G401 (cell line): ENCODE data around the gene BRWD1. TPM values are rescaled to one million over a fixed set of nuclear protein-coding genes. Genes with fewer than 3 reads are reported as not detected.
"Not testable (repeated sequence)": the region's sequence is repeated elsewhere in the genome, so short reads cannot be mapped to it uniquely, and the experiment has no call there.

Experiments used
- DNase-seq: peaks from one replicate; pipeline ENCODE4 v3.0.0-alpha.2; 2015; ENCODE audit warnings: low spot score
- in situ Hi-C: cut with HindIII; loops from 2 replicates; pipeline ENCODE4 v1.10.0; 2016; ENCODE audit warnings: low sequenced_read_pairs, mixed read lengths
- total RNA-seq: library from RNA; depleted of rRNA; stranded (reverse); fragments of >200 nt; shearing (Covaris generic); gene quantifications from 2 replicates; pipeline ENCODE4 v1.2.3, GENCODE V29; 2014

The BRWD1 gene
- total RNA-seq, 1 experiment from 2014 or later, result 30.2 TPM

DNA sequence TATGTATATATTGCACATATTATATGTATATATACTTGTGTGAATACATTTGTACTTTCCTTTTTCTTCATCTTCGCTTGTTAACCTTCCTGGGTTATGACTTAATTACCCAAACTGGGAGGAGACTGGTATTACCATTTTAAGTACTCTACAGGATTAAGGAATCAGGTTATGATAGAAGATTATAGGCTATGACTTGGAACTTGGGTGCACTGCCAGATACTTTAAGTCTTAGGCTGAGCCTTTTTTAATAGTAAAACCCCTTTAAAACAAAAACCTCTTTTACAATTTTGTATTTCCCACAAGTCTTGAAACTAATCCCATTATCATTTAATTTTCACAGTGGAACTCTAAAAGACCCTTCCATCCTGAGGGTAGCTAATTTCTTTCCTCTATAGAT lies 6.0 kb downstream of the BRWD1 start:
- no peak for DNase-seq
- in situ Hi-C loops, result no loop called here

DNA sequence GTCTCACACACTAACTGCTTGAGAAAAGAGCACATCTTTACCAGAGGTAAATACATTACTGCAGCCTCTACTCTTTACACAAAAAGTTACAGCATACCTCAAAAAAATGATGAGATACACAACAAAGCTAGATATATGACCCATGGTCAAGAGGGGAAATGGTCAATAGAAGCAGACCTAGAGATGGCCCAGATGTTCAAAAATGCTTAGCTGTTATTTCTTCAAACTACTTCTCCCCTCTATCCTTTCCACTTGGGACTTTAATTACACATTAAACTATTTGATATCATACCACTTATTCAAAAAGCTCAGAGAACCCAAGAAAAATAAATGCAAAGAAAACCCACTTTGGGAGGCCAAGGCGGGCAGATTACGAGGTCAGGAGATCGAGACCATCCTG lies 12.8 kb downstream of the BRWD1 start:
- in situ Hi-C loops, result no loop called here
- DNase-seq, result no peak

DNA sequence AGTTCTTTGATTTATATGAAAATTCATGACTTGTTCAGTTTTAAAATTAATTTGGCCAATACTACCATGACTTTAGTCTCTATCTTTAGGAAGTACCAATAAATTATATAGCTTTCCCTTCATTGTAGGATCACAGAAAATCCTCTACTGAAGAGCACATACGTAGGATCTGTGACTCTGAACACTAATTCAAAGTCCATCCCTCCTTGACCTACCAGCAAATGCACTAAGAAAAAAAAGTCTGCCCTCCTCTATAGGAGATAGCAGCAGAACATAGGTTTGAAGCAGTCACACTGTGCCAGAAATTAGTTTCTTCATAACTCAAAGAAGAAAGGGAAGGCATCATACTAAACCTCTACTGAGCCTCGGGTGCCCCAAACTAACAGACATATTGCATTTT lies 16.5 kb downstream of the BRWD1 start:
- in situ Hi-C loops, result no loop called here
- DNase-seq, result no peak

DNA sequence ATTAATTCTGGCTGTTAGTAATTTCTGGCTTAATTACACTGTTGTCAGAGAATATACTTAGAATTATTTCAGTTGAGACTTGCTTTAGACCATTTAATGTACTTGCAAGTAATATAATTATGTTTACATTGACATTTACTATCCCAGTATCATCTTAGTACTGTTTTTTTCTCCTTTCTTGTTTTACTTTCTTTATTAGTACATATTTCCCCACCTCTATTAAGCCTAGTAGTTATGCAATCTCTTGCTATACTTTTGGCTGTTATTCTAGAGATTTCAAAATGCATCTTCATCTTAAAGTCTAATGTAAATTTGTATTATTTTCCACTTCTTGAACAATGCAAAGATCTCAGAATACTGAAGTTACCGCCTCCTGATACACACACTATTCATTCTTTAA lies 24.4 kb downstream of the BRWD1 start:
- in situ Hi-C loops, result no loop called here

DNA sequence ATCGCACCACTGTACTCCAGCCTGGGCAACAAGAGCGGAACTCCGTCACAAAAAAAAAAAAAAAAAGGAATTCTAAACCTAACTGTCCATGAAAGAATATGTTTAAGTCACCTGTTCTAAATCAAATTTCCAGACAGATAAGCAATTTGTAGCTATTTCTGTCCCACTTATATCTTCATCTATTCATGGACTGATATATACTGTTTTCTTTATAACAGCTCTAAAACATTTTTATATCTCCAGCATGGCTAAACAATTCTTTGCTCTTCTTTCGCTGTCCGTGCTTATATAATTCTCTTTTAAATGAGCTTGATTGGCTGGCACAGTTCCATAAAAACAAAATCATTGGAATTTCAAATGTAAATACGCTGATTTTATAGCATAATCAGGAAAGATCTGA lies 30.5 kb downstream of the BRWD1 start:
- DNase-seq, result no peak
- in situ Hi-C loops, result no loop called here

More for the DNA sequence above, 24.4 kb downstream of the BRWD1 start:
- no peak for DNase-seq

DNA sequence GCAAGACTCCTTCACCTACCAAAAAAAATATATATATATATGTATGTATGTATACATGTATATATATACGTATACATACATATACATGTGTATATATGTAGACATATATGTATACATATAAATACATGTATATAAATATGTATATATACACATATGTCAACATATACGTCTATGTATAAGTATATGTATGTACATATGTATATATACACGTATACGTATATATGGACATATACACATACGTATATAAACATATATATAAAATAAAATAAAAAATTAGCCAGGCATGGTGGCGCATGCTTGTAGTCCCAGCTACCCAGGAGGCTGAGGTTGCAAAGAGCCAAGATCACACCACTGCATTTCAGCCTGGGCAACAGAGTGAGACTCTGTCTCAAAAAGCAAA lies 31.6 kb downstream of the BRWD1 start:
- DNase-seq, result no peak
- in situ Hi-C loops, result no loop called here

DNA sequence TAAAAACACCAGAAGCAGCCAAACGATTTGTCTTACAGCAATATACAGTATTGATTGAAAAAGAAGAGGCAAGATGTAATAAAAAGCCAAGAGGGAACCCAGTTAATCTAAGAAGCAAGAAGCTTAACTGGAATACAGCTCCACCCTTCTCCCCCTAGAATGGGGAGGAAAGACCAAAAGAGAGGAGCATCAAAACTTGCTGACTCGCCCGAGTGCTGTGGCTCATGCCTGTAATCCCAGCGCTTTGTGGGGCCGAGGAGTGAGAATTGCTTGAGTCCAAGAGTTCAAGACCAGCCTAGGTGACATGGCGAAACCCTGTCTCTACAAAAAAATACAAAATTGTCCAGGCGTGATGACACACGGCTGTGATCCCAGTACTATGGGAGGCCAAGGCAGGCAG lies 32.2 kb downstream of the BRWD1 start:
- in situ Hi-C loops, result no loop called here
- no peak for DNase-seq

DNA sequence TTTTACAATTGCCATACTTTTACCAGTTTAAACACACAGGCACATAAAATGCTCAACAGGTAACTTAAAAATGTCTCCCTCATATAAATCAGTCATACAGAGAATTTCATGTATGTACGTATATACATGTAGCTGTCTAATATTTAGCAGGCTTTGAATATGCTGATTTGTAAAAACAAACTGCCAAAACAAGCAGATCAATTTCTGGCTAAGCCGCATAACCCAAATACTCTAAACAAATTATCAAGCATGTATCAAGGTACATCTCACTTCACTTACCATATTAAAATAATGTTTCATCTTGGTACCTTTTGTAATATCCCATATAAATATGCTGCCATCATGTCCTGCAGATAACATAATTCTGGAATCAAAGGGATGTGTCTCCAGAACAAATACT lies 43.8 kb downstream of the BRWD1 start:
- DNase-seq, result no peak
- in situ Hi-C loops, result no loop called here

DNA sequence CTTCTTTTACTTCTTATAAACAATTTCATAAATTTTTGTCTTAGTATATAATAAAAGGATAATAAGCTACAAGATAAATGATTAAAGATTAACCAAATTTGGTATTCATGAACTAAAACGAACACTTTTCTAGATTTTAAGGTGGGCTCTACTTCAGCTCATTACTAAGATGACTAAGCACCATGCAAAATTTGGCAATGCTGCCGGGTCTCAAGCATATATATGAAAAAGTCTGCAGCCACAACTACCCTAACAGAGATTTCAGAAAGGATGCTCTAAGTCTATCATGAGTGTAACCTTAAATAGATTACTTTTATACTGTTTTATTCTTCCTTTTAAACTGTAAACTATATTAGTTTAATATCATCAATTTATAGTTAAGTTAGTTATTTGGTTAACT lies 47.8 kb downstream of the BRWD1 start:
- no peak for DNase-seq
- in situ Hi-C loops, result no loop called here

DNA sequence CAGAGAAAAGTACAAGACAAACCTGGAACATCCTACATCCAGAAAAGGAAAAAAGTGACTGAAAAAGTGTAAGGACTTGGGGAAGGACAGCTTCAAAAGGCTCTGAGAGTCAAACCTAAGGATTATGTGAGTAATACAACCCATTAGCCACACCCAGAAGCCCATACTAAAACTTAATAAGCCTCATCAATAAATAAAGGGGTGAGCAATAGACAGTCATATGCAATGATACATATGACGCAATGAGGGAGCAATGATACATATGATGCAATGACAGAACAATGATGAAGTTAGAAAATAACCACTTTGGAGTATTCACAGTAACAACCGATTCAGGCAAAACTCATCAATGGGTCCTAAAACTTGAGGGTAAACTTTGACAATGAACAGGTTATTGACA lies 50.1 kb downstream of the BRWD1 start:
- in situ Hi-C loops, result no loop called here
- DNase-seq, result no peak

DNA sequence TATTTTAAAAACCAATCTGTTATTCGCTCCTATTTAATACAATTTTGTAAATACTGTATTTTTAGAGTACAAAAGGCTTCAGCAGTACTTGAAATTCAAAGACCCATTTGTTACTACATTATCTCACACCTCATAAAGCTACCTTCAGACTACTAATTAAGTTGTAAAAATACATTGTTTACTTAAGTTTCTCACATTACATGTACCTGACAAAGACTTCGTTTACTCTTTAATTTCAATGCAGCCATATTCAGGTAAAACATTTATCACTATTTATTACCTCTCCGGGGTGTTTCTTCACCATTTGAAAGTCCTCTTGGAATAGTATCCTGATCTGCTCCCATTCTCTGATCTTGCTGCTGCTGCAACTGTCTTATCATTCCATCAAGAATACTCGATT lies 55.2 kb downstream of the BRWD1 start:
- DNase-seq, result no peak
- in situ Hi-C loops, result no loop called here

DNA sequence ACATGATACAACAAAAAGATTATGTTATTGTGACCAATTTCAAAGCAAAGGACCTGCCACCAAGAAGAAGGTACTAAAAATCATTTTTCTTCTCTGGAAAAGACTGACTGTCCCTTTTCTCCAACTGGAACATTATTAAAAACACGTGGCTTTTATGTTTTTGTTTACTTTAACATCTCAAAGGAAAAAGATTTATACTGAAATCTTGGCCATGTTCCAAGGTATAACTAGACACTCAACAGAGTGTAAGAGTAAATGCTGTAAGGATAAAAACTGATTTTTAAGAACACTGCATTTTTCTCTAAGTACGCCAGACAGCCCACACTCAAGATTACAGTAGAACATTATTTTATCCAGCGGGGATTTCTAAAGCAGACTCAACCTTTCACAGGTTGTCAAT lies 62.1 kb downstream of the BRWD1 start:
- in situ Hi-C loops, result no loop called here
- no peak for DNase-seq

DNA sequence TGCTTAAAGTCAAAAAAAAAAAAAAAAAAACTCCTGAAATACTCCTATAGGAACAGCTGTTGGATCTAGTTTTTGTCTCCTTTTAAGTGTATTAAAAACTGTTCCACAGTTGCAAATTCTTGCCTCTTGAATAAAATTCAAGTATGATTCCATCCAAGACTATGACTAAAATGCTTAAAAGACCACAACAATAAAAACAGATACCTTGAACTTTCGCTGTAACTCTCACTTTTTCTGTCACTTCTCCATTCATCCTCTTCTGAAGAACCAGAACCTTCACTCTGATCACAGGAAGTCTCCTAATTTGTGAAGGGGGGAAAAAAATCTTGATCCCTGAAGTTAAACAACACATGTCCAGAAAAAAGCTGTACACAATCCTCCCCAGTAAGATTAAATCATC lies 75.2 kb downstream of the BRWD1 start:
- in situ Hi-C loops, result no loop called here

DNA sequence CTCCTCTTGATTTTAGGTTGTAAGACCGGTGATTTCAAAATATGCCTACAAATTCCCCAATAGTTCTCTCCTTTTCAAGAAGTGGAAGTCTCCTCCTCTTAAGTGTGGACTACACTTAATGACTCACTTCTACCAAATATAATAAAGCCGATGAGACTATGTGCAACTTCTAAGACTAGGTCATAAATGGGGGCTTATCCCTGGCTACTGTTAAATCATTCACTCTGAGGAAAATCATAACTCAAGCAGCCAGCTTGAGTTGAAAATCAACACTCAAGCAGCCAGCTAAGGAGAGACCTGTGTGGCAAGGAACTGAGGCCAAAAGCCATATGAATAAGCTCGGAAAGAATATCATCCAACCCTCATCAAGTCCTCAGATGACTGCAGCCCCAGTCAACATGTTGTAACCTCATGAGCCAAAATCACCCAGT lies 80.6 kb downstream of the BRWD1 start:
- in situ Hi-C loops, result no loop called here

More for the DNA sequence above, 75.2 kb downstream of the BRWD1 start:
- DNase-seq, result no peak

DNA sequence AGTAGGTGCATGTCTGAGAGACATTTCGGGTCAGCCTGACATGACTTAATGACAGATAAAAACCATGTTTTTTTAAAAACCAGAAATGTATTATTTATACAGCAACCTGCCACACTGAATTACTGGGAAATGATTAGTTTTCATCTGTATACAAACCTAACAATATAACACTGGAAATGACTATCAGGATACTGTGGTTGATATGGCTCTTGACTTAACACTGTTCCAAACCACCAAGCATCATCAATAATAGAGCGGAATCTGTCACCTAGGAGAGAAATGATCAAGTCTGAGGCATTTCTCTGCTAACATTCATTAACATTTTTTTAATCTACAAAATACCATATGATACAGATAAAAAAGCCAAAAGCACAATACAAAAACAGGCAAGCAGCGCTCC lies 88.5 kb downstream of the BRWD1 start:
- DNase-seq, result no peak
- in situ Hi-C loops, result no loop called here

More for the DNA sequence above, 80.6 kb downstream of the BRWD1 start:
- DNase-seq, result no peak

DNA sequence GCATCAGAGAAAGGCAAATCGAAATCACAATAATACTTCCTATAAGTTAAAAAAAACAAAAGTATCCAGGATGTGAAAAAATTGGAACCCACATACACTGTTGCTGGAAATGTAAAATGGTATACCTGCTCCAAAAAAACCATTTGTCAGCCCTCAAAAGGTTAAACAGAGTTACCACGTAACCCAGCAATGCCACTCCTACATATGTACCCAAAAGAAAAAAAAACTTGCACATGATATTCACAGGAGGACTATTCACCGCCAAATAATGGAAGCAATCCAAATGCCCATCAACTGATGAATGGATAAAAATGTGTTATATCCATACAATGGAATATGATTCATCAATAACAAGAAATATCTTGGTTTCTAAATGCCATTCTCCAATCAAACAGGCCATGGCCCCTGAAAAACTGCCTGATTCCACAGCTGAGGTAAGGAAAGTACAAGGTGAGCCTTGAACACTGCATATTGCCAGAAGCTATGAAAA lies 91.4 kb downstream of the BRWD1 start:
- no peak for DNase-seq
- in situ Hi-C loops, result no loop called here

DNA sequence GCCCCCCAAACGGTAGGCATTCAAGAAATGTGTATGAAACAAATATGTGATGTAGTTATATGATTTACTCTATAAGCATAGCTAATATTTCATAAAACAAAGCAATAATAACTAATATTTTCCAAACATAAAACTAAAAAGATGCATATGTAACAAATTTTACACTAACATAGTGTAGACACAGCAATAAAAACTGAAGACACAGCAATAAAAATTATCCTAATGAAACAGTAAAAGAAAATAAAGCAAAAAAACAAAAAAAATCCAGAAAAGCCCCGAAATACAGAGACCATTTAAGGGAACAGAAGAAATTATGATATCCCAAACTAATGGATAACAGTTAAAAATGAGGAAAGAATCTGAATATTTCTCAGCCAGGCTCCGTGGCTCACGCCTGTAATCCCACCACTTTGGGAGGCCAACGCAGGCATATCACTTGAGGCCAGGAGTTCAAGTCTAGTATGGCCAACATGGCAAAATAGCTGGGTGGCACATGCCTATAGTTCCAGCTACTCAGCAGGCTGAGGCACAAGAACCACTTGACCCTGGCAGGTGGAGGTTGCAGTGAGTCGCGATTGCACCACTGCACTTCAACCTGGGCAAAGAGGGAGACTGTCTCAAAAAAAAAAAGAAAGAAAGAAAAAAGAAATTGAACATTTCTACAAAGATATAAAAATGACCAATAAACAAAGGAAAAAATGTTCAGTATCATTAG lies 92.0 kb downstream of the BRWD1 start:
- DNase-seq, result no peak
- in situ Hi-C loops, result no loop called here

DNA sequence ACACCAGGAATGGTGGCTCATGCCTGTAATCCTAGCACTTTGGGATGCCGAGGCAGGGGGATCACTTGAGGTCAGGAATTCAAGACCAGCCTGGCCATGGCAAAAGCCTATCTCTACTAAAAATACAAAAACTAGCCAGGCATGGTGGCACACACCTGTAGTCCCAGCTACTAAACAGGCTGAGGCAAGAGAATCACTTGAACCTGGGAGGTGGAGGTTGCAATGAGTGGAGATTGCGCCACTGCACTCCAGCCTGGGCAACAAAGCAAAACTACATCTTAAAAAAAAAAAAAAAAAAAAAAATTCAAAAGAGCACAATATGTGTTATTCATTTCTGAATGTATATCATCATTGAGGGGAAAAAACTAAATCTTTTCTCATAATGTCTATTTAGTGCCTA lies 92.6 kb downstream of the BRWD1 start:
- in situ Hi-C loops, DNase-seq: not testable (repeated sequence)

DNA sequence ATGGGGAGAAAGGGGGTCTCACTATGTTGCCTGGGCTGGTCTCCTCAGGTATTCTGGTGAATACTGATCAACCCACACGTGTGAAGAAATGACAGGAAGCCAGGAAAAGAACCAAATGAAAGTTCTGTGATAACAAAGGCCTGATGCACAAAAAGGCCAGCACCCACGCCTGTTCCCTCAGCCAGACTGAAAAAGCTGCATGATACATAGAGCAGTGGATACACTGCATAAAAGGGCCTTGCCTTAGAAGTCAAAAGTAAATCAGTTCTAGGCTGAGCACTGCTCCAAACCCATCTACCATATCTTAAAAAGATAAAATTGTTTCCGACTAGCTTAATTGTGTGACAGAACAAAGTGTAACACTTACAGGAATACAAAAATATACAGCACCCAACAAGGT lies 93.3 kb downstream of the BRWD1 start:
- DNase-seq, result no peak
- in situ Hi-C loops, result no loop called here

DNA sequence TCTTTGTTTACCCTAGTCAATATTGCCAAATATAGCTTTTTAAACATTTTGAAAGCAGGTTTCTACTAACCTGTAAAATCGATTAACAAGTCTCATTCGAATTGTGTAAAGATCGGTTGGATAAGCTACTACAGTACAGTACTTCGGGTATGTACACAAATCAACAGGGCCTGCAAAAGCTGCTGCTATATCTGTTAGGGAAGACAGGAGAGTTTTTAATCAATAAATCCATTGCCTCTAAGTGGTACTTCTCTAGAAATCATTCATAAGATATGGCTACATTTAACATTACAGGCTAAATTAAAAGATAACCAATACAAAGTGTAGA lies 95.4 kb downstream of the BRWD1 start:
- in situ Hi-C loops, result no loop called here
- DNase-seq, result no peak

DNA sequence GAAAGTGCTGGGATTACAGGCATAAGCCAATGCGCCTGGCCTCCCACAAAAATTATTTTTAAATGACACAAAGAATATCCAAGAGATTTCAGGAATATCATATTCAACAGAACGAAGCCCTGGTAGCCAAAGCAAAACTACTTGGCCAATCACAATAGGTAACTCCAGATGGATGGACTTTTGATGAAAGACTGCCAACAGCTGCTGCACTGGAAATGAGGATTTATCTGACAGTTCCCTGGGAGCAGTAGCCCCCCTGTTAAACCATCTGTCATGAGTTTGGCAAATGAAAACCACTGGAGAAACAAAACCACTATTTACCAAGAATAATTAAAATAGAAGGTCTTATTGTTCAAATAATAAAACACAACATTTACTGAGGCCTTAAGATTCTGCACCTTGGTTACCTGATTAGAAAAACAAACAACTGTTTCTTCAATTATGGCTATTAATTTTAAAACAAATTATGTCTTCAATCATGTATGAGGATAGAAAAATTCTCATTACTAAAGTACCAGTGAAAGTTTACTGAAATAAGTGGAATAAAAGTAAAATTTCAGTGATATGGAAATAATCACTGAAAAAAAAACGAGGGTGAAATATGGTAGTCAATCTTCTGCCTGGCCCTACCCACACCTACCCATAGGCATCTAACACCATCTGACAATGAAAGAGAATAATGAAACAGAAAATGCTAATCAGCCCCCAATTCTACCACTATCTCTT lies 95.9 kb downstream of the BRWD1 start:
- no peak for DNase-seq
- in situ Hi-C loops, result no loop called here
